Fibroblast of skin of left biceps (primary cell): Measurements from ENCODE around the gene RPL13.

Source experiments
- DNase-seq, 2 experiments: peaks; one replicate each; pipeline ENCODE4 v3.0.0-alpha.2; 2013; ENCODE audit warnings: low read depth in 2 of 2

The RPL13 gene

DNA sequence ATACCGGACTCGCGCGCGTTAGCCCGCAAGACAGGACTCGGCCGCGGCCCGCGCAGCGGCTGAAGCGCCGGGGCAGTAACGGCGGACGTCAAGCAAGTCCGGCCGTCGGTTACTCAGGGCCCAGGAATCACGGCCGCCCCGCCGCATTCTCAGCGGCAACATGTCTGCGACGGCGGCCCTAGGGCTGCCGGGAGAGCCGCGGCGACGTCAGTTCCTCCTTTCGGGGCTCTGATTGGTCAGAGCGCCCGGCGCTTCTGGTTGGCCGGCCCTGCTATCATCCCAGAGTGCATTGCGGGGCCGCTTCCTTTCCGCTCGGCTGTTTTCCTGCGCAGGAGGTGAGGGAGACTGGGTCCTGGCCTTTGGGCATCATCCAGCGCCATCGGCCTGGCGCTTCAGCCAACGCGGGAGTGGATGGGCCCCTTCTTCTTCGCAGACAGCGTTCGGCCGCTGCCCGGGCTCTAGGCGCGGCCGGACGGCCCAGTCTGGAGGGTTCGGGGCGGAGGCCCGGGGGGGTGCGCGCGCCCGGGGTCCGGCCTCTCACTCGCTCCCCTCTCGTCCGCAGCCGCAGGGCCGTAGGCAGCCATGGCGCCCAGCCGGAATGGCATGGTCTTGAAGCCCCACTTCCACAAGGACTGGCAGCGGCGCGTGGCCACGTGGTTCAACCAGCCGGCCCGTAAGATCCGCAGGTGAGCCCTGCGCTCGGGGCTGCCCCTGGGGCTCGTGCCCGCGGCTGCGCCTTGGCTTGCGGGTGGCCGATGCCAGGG lies at the start of gene RPL13:
Gene RPL13 (plus strand): TSS at position 305 of the 764 bp plus-strand sequence. CDS start 278 bp downstream, at position 583.
- DNase-seq: peak; percentile 85 to 87

DNA sequence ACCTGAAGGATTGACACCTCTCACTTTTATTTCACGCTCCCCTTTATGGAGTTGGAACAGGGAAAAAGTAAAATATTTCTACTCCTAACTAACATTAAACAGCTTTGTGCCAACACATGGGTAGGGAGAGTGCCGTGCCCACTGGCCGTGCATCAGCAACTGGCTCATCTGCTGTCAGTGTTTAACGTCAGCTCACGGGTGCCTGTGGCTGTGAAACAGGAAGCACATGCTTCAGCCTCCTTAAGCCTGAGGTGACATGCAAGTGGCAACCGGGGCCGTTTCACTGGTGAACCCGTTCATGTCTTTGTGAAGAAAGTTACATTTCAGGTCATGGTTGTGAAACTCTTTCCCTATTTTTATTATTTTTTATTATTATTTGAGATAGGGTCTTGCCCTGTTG lies 49.1 kb upstream of the RPL13 start:
- no peak for DNase-seq

- DNase-seq: no peak
These were observed 48.0 kb upstream of the RPL13 start for GRCh38 chr16:89512453-89512852.

GRCh38 chr16:89517128-89517527 lies 43.4 kb upstream of the RPL13 start:
- DNase-seq: no peak

DNA sequence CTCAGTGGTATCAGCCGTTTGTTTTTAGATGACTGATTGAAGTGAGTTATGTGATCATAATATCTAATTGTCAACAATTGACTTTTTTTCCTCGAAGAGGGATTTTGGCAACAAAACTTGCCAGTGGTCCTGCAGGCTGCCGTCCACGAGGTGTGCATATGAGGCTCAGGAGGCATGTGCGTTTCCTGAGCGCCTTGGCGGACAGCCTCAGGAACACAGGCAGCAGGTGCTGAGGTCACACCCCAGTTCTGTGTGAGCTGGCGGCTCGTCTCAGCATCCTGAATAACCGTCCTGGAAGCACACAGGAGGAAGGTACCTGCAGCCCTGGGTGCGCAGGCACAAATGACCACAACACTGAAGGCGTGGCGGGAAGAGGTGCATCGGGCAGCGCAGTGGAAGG lies 40.6 kb upstream of the RPL13 start:
- no peak for DNase-seq

- DNase-seq: no peak
These were observed 38.2 kb upstream of the RPL13 start for GRCh38 chr16:89522287-89522686.

- no peak for DNase-seq
These were observed 36.7 kb upstream of the RPL13 start for GRCh38 chr16:89523680-89524344.

DNA sequence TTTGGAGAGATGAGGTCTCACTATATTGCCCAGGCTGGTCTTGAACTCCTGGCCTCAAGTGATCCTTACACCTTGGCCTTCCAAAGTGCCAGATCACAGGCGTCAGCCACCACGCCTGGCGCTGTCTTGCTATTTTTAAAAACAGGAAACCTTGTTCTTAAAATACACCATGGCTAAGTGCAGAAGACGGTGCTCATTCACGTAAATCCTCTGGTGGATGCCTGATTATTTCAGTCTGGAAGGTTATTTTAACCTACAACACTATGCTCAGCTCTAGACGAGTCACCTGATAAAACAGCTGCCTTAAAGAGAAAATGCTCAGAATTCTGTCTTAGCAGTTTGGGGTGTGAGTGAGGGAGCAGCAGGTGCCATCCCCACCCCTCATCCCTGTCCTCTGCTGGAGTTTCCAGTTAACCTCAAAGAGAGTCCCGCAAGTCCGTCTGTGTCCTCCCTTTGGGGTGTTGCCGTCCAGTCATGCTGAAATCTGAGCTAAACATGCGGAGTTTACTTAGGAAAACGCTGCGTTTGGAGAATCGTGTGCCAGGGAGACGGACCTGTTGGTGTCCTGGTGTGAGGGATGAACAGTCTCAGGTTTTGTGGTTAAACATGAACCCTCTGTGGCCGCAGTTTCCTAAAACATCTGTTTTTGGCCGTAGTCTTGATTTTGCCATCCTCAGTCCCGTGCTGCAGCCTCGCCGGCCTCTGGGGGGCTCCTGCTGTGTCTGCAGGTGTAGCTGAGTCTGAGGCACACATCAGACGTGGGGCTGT lies 35.2 kb upstream of the RPL13 start:
- DNase-seq: no peak

DNA sequence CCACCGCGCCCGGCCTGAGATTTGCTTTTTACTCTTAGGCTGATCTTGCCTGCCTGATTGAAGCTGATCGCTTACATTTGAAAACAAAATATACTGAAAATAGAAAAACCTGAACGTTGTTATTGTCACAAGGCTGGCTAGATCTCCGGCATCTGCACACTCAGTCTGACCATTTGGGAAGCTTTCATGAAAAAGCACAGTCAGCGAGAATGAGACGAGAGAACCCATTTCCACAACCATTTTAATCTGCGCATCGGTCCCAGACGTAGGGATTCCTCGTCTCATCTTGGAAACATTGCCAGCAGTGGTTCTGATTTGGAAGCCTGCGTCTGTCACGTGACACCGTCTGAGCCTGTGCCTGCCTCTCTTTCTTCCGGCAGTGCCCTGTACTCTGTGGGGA lies 31.4 kb upstream of the RPL13 start:
- DNase-seq: no peak

DNA sequence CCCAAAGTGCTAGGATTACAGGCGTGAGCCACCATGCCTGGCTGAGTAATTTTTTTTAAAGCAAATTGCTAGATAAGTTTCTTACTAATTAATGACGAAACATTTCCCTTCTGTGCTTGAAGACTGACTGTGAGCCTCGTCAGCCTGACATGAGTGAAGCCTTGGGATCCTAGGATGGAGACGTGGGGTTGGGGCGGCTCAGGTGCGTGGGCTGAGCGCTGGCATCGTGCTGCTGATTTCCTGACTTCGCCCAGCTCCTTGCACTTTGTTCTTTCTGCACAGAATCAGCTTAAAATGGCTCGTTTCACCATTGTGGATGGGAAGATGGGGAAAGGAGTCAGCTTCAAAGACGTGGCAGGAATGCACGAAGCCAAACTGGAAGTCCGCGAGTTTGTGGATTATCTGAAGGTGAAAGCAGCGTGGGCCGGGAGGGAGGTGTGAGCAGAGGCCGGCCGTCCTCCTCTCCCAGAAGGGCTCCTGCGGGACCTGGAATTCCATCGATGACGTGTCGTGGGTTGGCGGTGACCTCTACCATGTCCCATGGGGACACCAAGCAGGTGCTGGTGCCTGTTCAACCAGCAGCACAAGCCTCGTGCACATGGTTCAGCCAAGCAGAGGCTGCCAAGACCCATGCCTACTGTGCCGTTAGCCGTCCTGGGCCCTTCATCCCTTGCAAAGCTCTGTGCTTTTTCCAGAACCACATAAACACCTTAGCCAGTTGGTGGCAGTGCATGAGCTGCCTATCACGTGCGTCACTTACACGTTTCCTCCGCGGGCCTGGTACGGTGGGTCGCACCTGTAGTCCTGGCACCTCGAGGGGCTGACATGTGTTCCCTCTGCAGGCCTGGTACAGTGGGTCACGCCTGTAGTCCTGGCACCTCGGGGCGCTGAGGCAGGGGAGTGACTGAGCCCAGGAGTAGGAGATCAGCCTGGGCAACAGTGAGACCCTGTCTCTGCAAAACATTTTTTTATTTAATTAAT lies 29.8 kb upstream of the RPL13 start:
- DNase-seq: no peak

GRCh38 chr16:89531821-89532526 lies 28.5 kb upstream of the RPL13 start:
- DNase-seq: no peak

DNA sequence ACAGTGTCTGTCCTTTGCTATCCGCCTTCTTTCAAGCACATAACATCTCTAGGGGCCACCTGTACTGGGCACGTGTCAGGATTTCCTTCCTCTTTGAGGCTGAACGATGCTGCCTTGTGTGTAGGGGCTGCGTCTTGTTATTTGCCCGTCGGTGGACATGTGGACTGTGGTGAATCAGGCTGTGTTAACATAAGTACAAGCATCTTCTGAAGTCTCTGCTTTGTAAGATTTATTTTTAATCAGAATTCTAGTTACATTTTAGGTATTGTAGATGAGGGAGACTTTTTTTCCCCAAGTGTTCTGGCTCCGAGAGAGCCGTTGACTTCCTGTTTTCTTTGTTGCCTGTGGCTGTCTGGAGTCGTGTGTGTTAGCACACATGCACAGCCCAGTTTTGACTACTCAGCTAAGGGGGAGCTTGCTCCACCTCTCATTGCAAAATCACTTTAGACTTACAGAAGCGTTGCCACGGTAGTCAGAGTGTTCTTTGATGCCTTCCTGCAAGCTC lies 26.2 kb upstream of the RPL13 start:
- DNase-seq: no peak

GRCh38 chr16:89536371-89536770 lies 24.1 kb upstream of the RPL13 start:
- no peak for DNase-seq

- no peak for DNase-seq
These were observed 23.5 kb upstream of the RPL13 start for GRCh38 chr16:89536886-89537548.

- DNase-seq: no peak
These were observed 22.9 kb upstream of the RPL13 start for GRCh38 chr16:89537549-89537925.

GRCh38 chr16:89538286-89538685 lies 22.2 kb upstream of the RPL13 start:
- no peak for DNase-seq

DNA sequence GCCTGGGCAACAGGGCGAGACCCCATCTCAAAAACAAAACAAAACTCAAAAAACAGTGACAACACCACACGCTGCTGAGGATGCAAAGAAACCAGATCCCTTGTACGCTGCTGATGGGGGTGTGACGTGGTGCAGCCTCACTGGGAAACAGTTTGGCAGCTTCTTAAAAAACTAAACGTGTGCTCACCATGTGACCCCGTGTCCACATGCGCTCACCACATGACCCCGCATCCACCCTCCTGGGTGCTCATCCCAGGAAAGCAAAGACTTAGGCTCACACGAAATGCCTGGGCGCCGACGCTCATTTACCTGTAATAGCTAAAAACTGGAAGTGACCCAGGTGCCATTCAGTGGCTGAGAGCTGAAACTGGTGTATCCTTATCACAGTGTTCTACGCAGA lies 19.9 kb upstream of the RPL13 start:
- DNase-seq: no peak

DNA sequence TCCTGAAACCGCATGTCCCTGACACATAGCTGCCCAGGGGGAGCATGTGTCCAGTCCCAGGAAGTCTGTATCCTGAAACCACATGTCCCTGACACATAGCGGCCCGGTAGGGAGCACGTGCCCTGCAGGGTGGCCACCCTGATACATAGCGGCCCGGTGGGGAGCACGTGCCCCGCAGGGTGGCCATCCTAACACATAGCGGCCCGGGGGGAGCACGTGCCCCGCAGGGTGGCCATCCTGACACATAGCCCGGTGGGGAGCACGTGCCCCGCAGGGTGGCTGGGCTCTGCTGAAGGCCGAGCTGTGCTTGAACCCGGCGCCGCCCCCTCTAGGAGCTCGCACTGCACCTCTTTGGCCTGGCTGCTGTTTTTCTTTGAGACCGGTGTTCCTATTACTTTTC lies 18.7 kb upstream of the RPL13 start:
- no peak for DNase-seq

GRCh38 chr16:89544113-89544512 lies 16.4 kb upstream of the RPL13 start:
- no peak for DNase-seq

- no peak for DNase-seq
These were observed 15.8 kb upstream of the RPL13 start for GRCh38 chr16:89544713-89545043.
